GM12878 (cell line): ENCODE measurements around the gene DPH6. TPM values are rescaled to one million over a fixed set of nuclear protein-coding genes. Genes with fewer than 3 reads are reported as not detected.

Experiments
- BMI1 ChIP-seq: fragments of 450-650 bp; IDR thresholded peaks from 2 replicates; pipeline ENCODE4 v1.6.1; 2016; ENCODE audit warnings: mild to moderate bottlenecking, moderate library complexity, borderline replicate concordance
- EGR1 ChIP-seq, 2 experiments: IDR thresholded peaks; 1 replicate in 1 of 2; 2 replicates in 1 of 2; pipeline ENCODE4 v1.6.1; 2011 to 2012; ENCODE audit warnings: low read depth in 2 of 2, low read length in 2 of 2, borderline replicate concordance in 1 of 2, mild to moderate bottlenecking in 1 of 2, moderate library complexity in 1 of 2
- JUND ChIP-seq: IDR thresholded peaks from 2 replicates; pipeline ENCODE4 v1.6.1; 2012; ENCODE audit warnings: low read depth, mild to moderate bottlenecking, low read length, improper control_type of control experiment, moderate library complexity
- KDM1A ChIP-seq: fragments of 200-600 bp; sonication (generic); IDR thresholded peaks from 2 replicates; pipeline ENCODE4 v1.6.1; 2016; ENCODE audit warnings: borderline replicate concordance
- MTA2 ChIP-seq: fragments of 450-650 bp; IDR thresholded peaks from 2 replicates; pipeline ENCODE4 v1.6.1; 2016; ENCODE audit warnings: low read depth, mild to moderate bottlenecking, moderate library complexity
- PML ChIP-seq: IDR thresholded peaks from 2 replicates; pipeline ENCODE4 v1.6.1; 2012; ENCODE audit warnings: low read length, inconsistent platforms
- POLR2AphosphoS5 ChIP-seq: IDR thresholded peaks from 2 replicates; pipeline ENCODE4 v1.6.1; 2011; ENCODE audit warnings: mild to moderate bottlenecking, low read length, inconsistent platforms
- RUNX3 ChIP-seq: IDR thresholded peaks from 2 replicates; pipeline ENCODE4 v1.6.1; 2012; ENCODE audit warnings: low read length, inconsistent platforms
- SMC3 ChIP-seq: IDR thresholded peaks from 2 replicates; pipeline ENCODE4 v1.6.1; 2011; ENCODE audit warnings: low read length, improper control_type of control experiment, borderline replicate concordance
- SREBF2 ChIP-seq: IDR thresholded peaks from 2 replicates; pipeline ENCODE4 v1.6.1; 2012; ENCODE audit warnings: mild to moderate bottlenecking, low read length
- SUZ12 ChIP-seq: fragments of 200-600 bp; sonication (generic); IDR thresholded peaks from one replicate; pipeline ENCODE4 v1.6.1; 2018; ENCODE audit warnings: antibody characterized with exemption, mild to moderate bottlenecking; ENCODE audit not compliant: unreplicated experiment
- WRNIP1 ChIP-seq: IDR thresholded peaks from 2 replicates; pipeline ENCODE4 v1.6.1; 2011; ENCODE audit warnings: low read depth, low read length, improper control_type of control experiment, borderline replicate concordance
- ZNF207 ChIP-seq: fragments of 450-650 bp; IDR thresholded peaks from 2 replicates; pipeline ENCODE4 v1.6.1; 2014; ENCODE audit warnings: antibody characterized with exemption, mild to moderate bottlenecking, borderline replicate concordance
- ZNF217 ChIP-seq: fragments of 450-650 bp; IDR thresholded peaks from 2 replicates; pipeline ENCODE4 v1.6.1; 2017; ENCODE audit warnings: antibody characterized with exemption, mild to moderate bottlenecking
- polyA plus RNA-seq, 11 experiments: library from polyadenylated mRNA; depleted of rRNA in 4 of 11; unstranded in 6 of 11; stranded (reverse) in 5 of 11; fragments of >200 nt; fragmentation: Nextera tagmentation in 4 of 11; fragmentation: Illumina TruSeq in 1 of 11; extraction: Ambion mirVana in 4 of 11; extraction: Trizol in 1 of 11; gene quantifications; 1 replicate in 1 of 11; 2 replicates in 10 of 11; pipeline versions ENCODE4 v1.2.1 to v1.2.3, GENCODE V29; 2011 to 2016; ENCODE audit warnings: inconsistent platforms in 2 of 11, missing spikeins in 2 of 11, low read depth in 1 of 11
- total RNA-seq, 4 experiments: library from RNA; depleted of rRNA in 3 of 4; stranded (reverse); fragments of >200 nt in 3 of 4; fragmentation: Illumina TruSeq in 1 of 4; extraction: Trizol in 1 of 4; gene quantifications; 2 replicates each; pipeline versions ENCODE4 v1.2.1 to v1.2.3, GENCODE V29; 2013 to 2021
- TF ChIP-seq, protein P1 (sequence below): fragments of 450-650 bp; IDR thresholded peaks from 2 replicates; pipeline ENCODE4 v1.6.1; 2018; ENCODE audit warnings: borderline replicate concordance, mild to moderate bottlenecking; ENCODE audit not compliant: partially characterized antibody
- TF ChIP-seq, protein P2 (sequence below): IDR thresholded peaks from 2 replicates; pipeline ENCODE4 v1.6.1; 2011; ENCODE audit warnings: borderline replicate concordance, low read depth, mild to moderate bottlenecking, moderate library complexity, low read length; ENCODE audit not compliant: insufficient read depth, poor library complexity, severe bottlenecking
- TF ChIP-seq, protein P3 (sequence below): fragments of 450-650 bp; IDR thresholded peaks from 2 replicates; pipeline ENCODE4 v1.6.1; 2017; ENCODE audit warnings: mild to moderate bottlenecking, moderate library complexity
- TF ChIP-seq, protein P4 (sequence below): fragments of 450-650 bp; IDR thresholded peaks from 2 replicates; pipeline ENCODE4 v1.6.1; 2017; ENCODE audit warnings: antibody characterized with exemption, mild to moderate bottlenecking, moderate library complexity

Gene DPH6
- total and polyA plus RNA-seq, 10 of the 15 experiments (the other 5 are each of a cell fraction or from before 2014, with no cell fraction given) = 9.0 to 68.5 (median 17.1) TPM

DNA sequence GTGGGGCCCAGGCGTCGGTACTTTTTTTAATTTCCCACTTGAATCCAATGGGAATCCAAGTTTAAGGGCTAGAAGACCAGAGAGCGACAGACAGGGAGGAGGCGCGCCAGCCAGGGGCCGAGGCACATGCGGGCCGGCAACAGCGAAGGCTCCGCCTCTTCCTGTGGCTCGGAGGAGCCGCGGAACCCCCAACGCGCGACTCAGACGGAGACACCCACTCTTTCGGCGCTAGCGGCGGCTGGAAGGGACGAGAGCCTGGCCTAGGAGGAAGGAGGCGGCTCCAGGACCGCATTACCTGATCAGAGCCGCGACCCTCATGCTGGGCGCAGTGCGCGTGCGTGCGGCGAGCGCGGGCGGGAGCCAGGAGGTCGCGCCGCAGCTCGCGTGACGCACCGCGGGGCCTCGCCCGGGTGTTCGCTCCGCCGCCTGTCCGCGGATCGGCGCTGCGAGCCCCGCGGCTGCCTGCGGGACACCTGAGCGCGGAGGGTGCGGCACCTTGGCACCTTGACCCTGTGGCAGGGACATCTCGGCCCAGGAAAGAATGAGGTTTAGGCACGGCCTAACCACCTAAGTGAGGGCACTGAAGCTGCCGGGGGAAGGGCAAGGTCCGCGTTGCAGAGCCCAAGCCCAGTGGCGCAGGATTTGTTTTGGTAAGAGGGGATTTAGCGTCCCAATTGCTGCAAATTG lies at the start of gene DPH6 (continued):
- TF ChIP-seq PML = peak; percentile 32; the same call in 1 of the 2 replicates
- TF ChIP-seq, protein P1, sequence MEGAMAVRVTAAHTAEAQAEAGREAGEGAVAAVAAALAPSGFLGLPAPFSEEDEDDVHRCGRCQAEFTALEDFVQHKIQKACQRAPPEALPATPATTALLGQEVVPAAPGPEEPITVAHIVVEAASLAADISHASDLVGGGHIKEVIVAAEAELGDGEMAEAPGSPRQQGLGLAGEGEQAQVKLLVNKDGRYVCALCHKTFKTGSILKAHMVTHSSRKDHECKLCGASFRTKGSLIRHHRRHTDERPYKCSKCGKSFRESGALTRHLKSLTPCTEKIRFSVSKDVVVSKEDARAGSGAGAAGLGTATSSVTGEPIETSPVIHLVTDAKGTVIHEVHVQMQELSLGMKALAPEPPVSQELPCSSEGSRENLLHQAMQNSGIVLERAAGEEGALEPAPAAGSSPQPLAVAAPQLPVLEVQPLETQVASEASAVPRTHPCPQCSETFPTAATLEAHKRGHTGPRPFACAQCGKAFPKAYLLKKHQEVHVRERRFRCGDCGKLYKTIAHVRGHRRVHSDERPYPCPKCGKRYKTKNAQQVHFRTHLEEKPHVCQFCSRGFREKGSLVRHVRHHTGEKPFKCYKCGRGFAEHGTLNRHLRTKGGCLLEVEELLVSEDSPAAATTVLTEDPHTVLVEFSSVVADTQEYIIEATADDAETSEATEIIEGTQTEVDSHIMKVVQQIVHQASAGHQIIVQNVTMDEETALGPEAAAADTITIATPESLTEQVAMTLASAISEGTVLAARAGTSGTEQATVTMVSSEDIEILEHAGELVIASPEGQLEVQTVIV = no peak
- TF ChIP-seq SMC3 = no peak
- no peak for TF ChIP-seq SUZ12
- TF ChIP-seq JUND = no peak
- TF ChIP-seq, protein P2, sequence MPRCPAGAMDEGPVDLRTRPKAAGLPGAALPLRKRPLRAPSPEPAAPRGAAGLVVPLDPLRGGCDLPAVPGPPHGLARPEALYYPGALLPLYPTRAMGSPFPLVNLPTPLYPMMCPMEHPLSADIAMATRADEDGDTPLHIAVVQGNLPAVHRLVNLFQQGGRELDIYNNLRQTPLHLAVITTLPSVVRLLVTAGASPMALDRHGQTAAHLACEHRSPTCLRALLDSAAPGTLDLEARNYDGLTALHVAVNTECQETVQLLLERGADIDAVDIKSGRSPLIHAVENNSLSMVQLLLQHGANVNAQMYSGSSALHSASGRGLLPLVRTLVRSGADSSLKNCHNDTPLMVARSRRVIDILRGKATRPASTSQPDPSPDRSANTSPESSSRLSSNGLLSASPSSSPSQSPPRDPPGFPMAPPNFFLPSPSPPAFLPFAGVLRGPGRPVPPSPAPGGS = no peak
- TF ChIP-seq ZNF217 = no peak
- TF ChIP-seq EGR1 (IDR thresholded peaks at IDR 0.05; ENCODE audit: borderline replicate concordance in 1 of 2, low read depth in 2 of 2, low read length in 2 of 2) = peak in 1 of 2 experiments; percentile 58; a peak in 2 of 3 replicates
- TF ChIP-seq, protein P3, sequence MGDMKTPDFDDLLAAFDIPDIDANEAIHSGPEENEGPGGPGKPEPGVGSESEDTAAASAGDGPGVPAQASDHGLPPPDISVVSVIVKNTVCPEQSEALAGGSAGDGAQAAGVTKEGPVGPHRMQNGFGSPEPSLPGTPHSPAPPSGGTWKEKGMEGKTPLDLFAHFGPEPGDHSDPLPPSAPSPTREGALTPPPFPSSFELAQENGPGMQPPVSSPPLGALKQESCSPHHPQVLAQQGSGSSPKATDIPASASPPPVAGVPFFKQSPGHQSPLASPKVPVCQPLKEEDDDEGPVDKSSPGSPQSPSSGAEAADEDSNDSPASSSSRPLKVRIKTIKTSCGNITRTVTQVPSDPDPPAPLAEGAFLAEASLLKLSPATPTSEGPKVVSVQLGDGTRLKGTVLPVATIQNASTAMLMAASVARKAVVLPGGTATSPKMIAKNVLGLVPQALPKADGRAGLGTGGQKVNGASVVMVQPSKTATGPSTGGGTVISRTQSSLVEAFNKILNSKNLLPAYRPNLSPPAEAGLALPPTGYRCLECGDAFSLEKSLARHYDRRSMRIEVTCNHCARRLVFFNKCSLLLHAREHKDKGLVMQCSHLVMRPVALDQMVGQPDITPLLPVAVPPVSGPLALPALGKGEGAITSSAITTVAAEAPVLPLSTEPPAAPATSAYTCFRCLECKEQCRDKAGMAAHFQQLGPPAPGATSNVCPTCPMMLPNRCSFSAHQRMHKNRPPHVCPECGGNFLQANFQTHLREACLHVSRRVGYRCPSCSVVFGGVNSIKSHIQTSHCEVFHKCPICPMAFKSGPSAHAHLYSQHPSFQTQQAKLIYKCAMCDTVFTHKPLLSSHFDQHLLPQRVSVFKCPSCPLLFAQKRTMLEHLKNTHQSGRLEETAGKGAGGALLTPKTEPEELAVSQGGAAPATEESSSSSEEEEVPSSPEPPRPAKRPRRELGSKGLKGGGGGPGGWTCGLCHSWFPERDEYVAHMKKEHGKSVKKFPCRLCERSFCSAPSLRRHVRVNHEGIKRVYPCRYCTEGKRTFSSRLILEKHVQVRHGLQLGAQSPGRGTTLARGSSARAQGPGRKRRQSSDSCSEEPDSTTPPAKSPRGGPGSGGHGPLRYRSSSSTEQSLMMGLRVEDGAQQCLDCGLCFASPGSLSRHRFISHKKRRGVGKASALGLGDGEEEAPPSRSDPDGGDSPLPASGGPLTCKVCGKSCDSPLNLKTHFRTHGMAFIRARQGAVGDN = peak; percentile 83
- TF ChIP-seq WRNIP1 = 0 out of 2 replicates have a peak, but pooled peaks have one; percentile 62
- TF ChIP-seq, protein P4, sequence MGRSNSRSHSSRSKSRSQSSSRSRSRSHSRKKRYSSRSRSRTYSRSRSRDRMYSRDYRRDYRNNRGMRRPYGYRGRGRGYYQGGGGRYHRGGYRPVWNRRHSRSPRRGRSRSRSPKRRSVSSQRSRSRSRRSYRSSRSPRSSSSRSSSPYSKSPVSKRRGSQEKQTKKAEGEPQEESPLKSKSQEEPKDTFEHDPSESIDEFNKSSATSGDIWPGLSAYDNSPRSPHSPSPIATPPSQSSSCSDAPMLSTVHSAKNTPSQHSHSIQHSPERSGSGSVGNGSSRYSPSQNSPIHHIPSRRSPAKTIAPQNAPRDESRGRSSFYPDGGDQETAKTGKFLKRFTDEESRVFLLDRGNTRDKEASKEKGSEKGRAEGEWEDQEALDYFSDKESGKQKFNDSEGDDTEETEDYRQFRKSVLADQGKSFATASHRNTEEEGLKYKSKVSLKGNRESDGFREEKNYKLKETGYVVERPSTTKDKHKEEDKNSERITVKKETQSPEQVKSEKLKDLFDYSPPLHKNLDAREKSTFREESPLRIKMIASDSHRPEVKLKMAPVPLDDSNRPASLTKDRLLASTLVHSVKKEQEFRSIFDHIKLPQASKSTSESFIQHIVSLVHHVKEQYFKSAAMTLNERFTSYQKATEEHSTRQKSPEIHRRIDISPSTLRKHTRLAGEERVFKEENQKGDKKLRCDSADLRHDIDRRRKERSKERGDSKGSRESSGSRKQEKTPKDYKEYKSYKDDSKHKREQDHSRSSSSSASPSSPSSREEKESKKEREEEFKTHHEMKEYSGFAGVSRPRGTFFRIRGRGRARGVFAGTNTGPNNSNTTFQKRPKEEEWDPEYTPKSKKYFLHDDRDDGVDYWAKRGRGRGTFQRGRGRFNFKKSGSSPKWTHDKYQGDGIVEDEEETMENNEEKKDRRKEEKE = no peak
- no peak for TF ChIP-seq MTA2
- no peak for TF ChIP-seq KDM1A
- TF ChIP-seq BMI1 = no peak
- peak; percentile 98 for TF ChIP-seq ZNF207
- no peak; the same call in 1 of the 2 replicates for TF ChIP-seq RUNX3
- TF ChIP-seq POLR2AphosphoS5 = peak; percentile 81
- no peak for TF ChIP-seq SREBF2
